Omental fat pad (tissue), 4 donors: Measurements from ENCODE around the gene SLCO3A1. TPM values are rescaled to one million over a fixed set of nuclear protein-coding genes. Genes with fewer than 3 reads are reported as not detected.

Source experiments
- ATAC-seq: fragments of 150-250 bp; one replicate; pipeline ENCODE4 v1.9.1; 2016; ENCODE audit warnings: mild to moderate bottlenecking, moderate library complexity; ENCODE audit not compliant: low FRiP score
- DNase-seq: peaks from one replicate; pipeline ENCODE4 v3.0.0-alpha.2; 2019; ENCODE audit warnings: low spot score
- total RNA-seq, 4 donors: library from RNA; depleted of rRNA; stranded (reverse); fragments of >200 nt; gene quantifications; one replicate each; pipeline ENCODE4 v1.1.0, GENCODE V29; 2016
- TF ChIP-seq, protein P1 (sequence below), 3 donors: fragments of 450-650 bp; IDR thresholded peaks; one replicate each; pipeline ENCODE4 v1.5.1; 2016 to 2017; ENCODE audit warnings: antibody characterized with exemption in 3 of 3, mild to moderate bottlenecking in 3 of 3, moderate library complexity in 2 of 3

Gene SLCO3A1
- total RNA-seq, 4 donors from 2014 or later: 12.3 to 21.8 (median 14.8) TPM

DNA sequence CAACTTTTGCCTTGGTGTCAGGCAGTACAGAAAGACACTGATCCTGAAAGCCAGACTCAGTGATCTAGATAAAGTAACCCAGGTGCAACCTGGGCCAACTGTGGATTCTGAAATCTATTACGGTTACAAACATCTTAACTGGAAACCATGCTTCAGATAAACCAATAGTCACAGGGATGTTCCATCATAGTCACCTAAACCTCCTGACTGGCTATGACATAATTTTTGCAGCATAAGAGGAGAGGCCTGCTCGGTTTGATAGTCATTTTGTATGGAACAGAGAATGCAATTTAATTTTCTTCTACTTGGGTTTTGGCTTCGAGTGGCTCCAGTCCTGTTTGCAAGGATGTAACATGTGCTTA lies 3.7 kb downstream of the SLCO3A1 start:
- TF ChIP-seq, protein P1, sequence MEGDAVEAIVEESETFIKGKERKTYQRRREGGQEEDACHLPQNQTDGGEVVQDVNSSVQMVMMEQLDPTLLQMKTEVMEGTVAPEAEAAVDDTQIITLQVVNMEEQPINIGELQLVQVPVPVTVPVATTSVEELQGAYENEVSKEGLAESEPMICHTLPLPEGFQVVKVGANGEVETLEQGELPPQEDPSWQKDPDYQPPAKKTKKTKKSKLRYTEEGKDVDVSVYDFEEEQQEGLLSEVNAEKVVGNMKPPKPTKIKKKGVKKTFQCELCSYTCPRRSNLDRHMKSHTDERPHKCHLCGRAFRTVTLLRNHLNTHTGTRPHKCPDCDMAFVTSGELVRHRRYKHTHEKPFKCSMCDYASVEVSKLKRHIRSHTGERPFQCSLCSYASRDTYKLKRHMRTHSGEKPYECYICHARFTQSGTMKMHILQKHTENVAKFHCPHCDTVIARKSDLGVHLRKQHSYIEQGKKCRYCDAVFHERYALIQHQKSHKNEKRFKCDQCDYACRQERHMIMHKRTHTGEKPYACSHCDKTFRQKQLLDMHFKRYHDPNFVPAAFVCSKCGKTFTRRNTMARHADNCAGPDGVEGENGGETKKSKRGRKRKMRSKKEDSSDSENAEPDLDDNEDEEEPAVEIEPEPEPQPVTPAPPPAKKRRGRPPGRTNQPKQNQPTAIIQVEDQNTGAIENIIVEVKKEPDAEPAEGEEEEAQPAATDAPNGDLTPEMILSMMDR (IDR thresholded peaks at IDR 0.05): no peak
- ATAC-seq (no peak), DNase-seq (no peak)

DNA sequence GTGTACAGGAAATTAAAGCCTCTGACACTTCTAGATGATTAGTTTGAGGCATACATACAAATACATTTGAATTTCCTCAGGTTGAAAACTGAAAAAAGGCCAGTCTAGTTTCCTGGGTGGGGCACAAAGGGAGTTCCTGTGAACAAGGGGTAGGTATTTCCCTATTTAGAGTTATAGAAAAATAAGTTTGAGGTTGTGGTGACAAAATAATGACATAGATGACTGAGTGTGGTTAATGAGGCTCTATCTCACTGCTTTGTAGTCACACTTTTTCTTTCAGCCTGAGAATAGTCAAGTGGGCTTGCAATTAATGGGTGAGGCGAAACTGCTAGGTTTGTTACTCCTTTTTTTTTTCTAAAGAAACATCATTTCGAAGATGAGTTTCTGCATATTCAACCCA lies 4.3 kb downstream of the SLCO3A1 start:
- ATAC-seq: no peak
- TF ChIP-seq, protein P1 (IDR thresholded peaks at IDR 0.05): no peak
- DNase-seq: no peak

DNA sequence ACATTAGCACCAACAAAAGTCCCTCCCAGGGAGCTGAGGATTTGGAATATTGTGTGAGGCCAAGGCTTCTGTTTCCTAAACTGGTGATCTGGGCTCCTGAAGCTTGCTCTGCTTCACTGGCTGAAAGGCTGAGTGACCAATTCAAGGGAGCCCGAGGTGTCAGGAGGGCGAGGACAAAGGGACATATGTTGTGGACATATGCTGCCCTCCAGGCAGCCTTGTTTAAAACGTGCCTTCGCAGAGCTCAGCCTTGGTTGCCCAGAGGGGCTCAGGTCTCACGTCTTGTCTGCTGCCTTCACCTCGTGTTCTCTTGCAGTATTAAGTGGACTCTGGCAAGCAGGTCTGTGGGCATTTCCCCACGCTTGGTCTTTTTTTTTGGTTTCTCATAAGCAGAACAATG lies 7.0 kb downstream of the SLCO3A1 start:
- TF ChIP-seq, protein P1 (IDR thresholded peaks at IDR 0.05): no peak
- DNase-seq (no peak), ATAC-seq (no peak)

DNA sequence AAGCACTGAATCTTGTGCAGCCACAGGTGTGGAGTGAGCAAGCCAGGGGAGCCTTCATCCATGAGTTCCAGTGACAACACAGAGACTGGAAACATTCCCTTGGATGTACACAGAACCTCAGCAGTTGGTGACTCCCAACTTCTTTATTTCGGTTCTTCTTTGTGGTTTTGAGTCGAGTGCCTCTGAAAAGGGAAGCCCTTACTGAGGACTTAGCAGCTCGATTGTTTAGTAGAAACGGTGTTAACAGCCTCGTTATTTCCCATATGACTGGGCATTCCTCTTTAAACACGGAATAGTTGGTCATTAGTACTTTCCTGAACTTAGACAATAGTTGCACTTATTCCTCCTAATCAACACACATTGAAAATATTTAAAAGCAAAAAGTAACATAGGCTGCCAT lies 7.7 kb downstream of the SLCO3A1 start:
- ATAC-seq: no peak
- TF ChIP-seq, protein P1 (IDR thresholded peaks at IDR 0.05): no peak
- no peak for DNase-seq

DNA sequence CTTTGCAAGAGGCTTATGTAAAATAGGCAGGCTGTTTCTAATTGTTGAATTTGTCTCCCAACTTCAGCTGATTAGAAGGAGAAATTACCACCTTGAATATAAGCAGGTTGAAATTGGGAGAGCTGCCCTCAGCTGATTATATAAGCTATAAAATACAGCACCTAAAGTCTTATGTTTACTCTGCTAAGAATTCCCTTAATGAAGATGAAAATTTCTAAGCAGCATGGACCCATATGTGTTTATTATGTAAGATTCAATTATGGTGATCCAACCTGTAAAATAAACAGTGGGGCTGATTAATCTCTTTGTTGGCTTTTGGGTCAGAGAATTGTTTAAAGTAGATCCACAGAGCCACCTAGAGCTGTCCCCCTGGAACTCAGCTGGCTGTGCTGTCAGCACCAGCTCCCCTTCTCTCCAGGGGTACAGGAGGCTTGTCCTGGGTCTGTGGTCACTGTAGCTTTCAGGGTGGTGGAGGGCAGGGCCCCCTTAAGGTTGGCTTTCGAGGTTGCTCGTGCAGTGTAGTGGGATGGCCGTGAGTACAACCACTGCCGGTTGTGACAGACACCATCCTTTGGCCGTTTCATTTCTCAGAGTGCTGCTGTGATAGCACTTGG lies 9.5 kb downstream of the SLCO3A1 start:
- TF ChIP-seq, protein P1 (IDR thresholded peaks at IDR 0.05): no peak
- ATAC-seq (no peak), DNase-seq (no peak)

DNA sequence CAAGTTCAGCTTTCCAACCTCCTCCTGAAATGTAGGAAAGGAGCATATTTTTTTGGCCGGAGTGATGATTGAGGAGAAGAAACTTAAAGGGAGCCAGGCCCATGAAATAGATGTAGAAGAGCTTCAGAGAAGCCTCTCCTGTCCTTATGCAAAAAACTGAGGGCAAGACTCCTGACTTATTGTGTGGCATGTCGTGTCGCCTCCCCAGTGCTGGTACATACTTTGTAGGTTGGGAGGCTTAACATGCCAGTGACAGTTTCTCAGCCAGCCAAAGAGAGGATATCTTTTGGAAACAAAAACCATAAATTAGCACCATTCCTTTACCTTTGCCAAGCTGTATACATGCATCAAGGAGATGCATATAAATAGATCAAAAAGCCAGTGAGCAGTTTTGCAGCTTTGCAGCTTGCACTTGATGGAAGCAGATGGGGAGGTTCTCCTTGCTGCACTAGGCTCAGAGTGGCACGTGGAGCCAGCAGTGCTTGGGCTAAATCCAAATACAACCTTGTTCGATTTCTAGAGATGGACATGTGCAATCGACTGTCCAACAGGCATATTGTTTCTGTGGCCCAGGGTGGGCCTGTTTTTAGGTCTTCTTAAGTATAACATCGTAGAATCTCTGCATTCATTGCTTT lies 10.2 kb downstream of the SLCO3A1 start:
- ATAC-seq (no peak), DNase-seq (no peak)
- TF ChIP-seq, protein P1 (IDR thresholded peaks at IDR 0.05): no peak

DNA sequence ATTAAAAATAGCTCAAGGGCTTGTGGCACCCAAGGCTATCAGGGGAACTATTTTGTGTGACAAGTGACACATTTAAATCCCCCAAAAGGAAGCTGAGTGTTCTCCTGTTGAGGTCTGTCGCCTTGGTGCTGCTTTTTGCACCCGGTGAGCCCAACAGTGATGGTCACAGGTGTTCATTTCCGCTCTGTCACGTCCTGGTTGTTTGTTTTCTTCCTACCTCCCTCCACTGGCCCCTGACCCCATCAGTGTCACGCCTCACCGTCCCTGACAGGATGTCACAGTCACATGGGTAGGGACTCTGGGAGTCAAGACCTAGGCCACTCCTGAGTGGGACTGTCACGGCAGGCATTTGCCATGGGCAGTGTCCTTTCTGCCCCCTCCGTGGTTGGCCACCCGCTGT lies 11.2 kb downstream of the SLCO3A1 start:
- DNase-seq: no peak
- TF ChIP-seq, protein P1 (IDR thresholded peaks at IDR 0.05): no peak
- ATAC-seq: no peak
